HG03571 (cell line): ENCODE results near the gene KLF8.
"Not testable (repeated sequence)": the region's sequence is repeated elsewhere in the genome, so short reads cannot be mapped to it uniquely, and the experiment has no call there.

Source experiments
- ATAC-seq: cut with Tn5 transposase; IDR thresholded peaks from one replicate; pipeline ENCODE4 v1.9.1; 2021; ENCODE audit not compliant: unreplicated experiment

KLF8 gene

GRCh38 chrX:56232221-56233082 is at the start of gene KLF8:
Gene KLF8 (plus strand): TSS chrX:56232356. CDS start chrX:56233335, 979 bp downstream.
- peak; percentile 73 for ATAC-seq

- not testable (repeated sequence) for ATAC-seq
Observed at GRCh38 chrX:56206945-56207344, 25.2 kb upstream of the KLF8 start.

- ATAC-seq = no peak
Observed at GRCh38 chrX:56211701-56212100, 20.5 kb upstream of the KLF8 start.

GRCh38 chrX:56216332-56216731 is 15.8 kb upstream of the KLF8 start:
- ATAC-seq = no peak

- ATAC-seq = no peak
Observed at GRCh38 chrX:56219700-56220099, 12.5 kb upstream of the KLF8 start.

GRCh38 chrX:56221101-56221500 is 11.1 kb upstream of the KLF8 start:
- ATAC-seq = no peak

GRCh38 chrX:56222473-56223000 is 9.6 kb upstream of the KLF8 start:
- no peak for ATAC-seq

- no peak for ATAC-seq
Observed at GRCh38 chrX:56226980-56227379, 5.2 kb upstream of the KLF8 start.

- no peak for ATAC-seq
Observed at GRCh38 chrX:56228914-56229313, 3.2 kb upstream of the KLF8 start.

- ATAC-seq = no peak
Observed at GRCh38 chrX:56231537-56232090, 542 bp upstream of the KLF8 start.

GRCh38 chrX:56233100-56233499 is 944 bp downstream of the KLF8 start:
- ATAC-seq = no peak

GRCh38 chrX:56233682-56234081 is 1.5 kb downstream of the KLF8 start:
- ATAC-seq = peak; percentile 81

GRCh38 chrX:56248492-56248891 is 16.3 kb downstream of the KLF8 start:
- no peak for ATAC-seq

- ATAC-seq = no peak
Observed at GRCh38 chrX:56253832-56254703, 21.9 kb downstream of the KLF8 start.

GRCh38 chrX:56268888-56269287 is 36.7 kb downstream of the KLF8 start:
- peak; percentile 71 for ATAC-seq

GRCh38 chrX:56278692-56279091 is 46.5 kb downstream of the KLF8 start:
- ATAC-seq = no peak

GRCh38 chrX:56279863-56280262 is 47.7 kb downstream of the KLF8 start:
- ATAC-seq = no peak

GRCh38 chrX:56281789-56282188 is 49.6 kb downstream of the KLF8 start:
- ATAC-seq = no peak

- ATAC-seq = no peak
Observed at GRCh38 chrX:56284269-56284668, 52.1 kb downstream of the KLF8 start.

- no peak for ATAC-seq
Observed at GRCh38 chrX:56288608-56289007, 56.5 kb downstream of the KLF8 start.

- ATAC-seq = no peak
Observed at GRCh38 chrX:56289449-56289848, 57.3 kb downstream of the KLF8 start.
